Natural killer cell treated with Interleukin-12 subunit alpha and Interleukin-12 subunit beta and Interleukin-15 and Interleukin-18, amount 100 ng/mL, for 72 hours (primary cell): ENCODE data around the gene CPNE8. TPM values are rescaled to one million over a fixed set of nuclear protein-coding genes. Genes with fewer than 3 reads are reported as not detected.
A peak's percentile ranks its signal among the peaks of the same experiment; 100 is the strongest.
"Not testable (repeated sequence)": the region's sequence is repeated elsewhere in the genome, so short reads cannot be mapped to it uniquely, and the experiment has no call there.

Source experiments
- ATAC-seq, 2 donors: fragments of 150-1000 bp; cut with Tn5 transposase in 1 of 2; sonication (Bioruptor Pico), chemical (Tn5 transposase) in 1 of 2; 2 replicates each; pipeline ENCODE4 v1.10.0; 2021
- DNase-seq: peaks from one replicate; pipeline ENCODE4 v3.0.0; 2022; ENCODE audit warnings: low spot score
- H3K27ac Mint-ChIP-seq, 2 donors: 1 replicate in 1 of 2; 2 replicates in 1 of 2; pipeline ENCODE4 v1.8.0; 2022; ENCODE audit warnings: mixed read lengths in 2 of 2, mild to moderate bottlenecking in 1 of 2, moderate library complexity in 1 of 2
- H3K27me3 Mint-ChIP-seq, 2 donors: 1 replicate in 1 of 2; 2 replicates in 1 of 2; pipeline ENCODE4 v1.8.0; 2022; ENCODE audit warnings: mixed read lengths in 2 of 2
- H3K36me3 Mint-ChIP-seq: one replicate; pipeline ENCODE4 v1.8.0; 2022; ENCODE audit warnings: mixed read lengths
- H3K4me1 Mint-ChIP-seq, 2 donors: 1 replicate in 1 of 2; 2 replicates in 1 of 2; pipeline ENCODE4 v1.8.0; 2022; ENCODE audit warnings: low read depth in 2 of 2, mixed read lengths in 2 of 2, mild to moderate bottlenecking in 1 of 2
- H3K4me3 Mint-ChIP-seq: one replicate; pipeline ENCODE4 v1.8.0; 2022; ENCODE audit warnings: mixed read lengths
- H3K9me3 Mint-ChIP-seq: 2 replicates; pipeline ENCODE4 v1.8.0; 2022; ENCODE audit warnings: mixed read lengths
- total RNA-seq, 2 donors: library from RNA; stranded (reverse); gene quantifications; one replicate each; pipeline ENCODE4 v1.2.3, GENCODE V29; 2022

The CPNE8 gene
- total RNA-seq, 2 donors from 2014 or later: 5.5 to 9.2 TPM

DNA sequence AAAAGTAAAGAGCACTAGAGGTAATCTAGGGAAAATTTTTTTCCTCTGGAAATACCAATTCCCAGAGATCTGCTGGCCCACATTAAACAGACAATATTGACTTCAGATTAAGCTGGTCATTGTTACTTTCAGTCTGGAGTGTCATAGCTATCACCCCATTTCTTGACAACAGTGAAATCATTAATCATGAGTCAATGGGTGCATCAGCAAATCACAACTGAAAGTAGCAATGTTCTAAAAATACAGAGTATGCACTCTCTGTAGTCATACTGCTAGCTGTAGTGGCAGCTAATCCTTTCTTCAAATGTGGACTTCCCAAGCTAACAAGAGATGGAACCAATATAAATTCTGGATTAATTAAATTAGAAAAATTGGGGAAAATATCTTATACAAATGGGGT, 129.9 kb downstream of the CPNE8 start:
- no peak overlapping the region for H3K27ac Mint-ChIP-seq
- no peaks in the 10 kb centered on the region for H3K27me3 Mint-ChIP-seq
- peaks cover 10% of the 10 kb centered on the region for H3K9me3 Mint-ChIP-seq
- H3K4me3 Mint-ChIP-seq: no peak overlapping the region
- ATAC-seq (peak in 1 of 2 donors; percentile 55), DNase-seq (no peak)
- peaks cover 8% of the 10 kb centered on the region for H3K36me3 Mint-ChIP-seq
- H3K4me1 Mint-ChIP-seq: peaks cover 4 to 7% of the 10 kb centered on the region in 2 donors

DNA sequence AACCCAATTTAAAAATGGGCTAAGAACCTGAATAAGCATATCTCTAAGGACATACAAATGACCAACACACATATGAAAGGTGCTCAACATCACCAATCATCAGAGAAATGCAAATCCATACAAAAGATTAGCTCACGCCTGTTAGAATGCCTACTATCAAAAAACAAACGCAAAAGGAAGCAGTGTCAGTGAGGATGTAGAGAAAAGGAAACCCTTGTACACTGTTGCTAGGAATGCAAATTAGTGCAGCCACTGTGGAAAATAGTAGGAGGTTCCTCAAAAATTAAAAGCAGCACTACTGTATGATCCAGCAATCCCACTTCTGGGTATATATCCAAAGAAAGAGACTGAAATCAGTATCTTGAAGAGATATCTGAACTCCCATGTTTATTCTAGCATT, 133.0 kb downstream of the CPNE8 start:
- no peak for DNase-seq
- no peak overlapping the region for H3K27ac Mint-ChIP-seq
- H3K36me3 Mint-ChIP-seq: no peaks in the 10 kb centered on the region
- ATAC-seq: no peak
- no peaks in the 10 kb centered on the region for H3K27me3 Mint-ChIP-seq
- H3K4me1 Mint-ChIP-seq: peaks cover 4 to 7% of the 10 kb centered on the region in 2 donors
- H3K9me3 Mint-ChIP-seq: no peaks in the 10 kb centered on the region
- H3K4me3 Mint-ChIP-seq: no peak overlapping the region

DNA sequence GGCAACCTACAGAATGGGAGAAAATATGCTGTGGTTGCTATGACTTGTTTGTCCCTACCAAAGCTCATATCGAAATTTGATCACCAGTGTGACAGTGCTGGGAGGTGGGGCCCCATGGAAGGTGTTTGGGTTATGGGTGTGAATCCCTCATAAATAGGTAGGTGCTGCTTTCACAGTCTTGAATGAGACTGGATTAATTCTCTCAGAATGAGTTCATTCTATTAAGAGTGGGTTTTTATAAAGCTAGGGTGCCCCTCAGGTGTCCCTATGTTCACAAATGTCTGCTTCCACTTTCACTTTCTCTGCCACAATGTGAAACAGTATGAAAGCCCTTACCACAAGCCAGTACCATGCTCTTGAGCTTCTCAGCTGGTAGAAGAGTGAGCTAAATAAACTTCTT, 133.5 kb downstream of the CPNE8 start:
- H3K4me3 Mint-ChIP-seq: peak overlapping the region; percentile 51
- H3K9me3 Mint-ChIP-seq: no peaks in the 10 kb centered on the region
- ATAC-seq: peak; percentile 84 to 86
- no peak for DNase-seq
- H3K36me3 Mint-ChIP-seq: no peaks in the 10 kb centered on the region
- peaks cover 4 to 7% of the 10 kb centered on the region in 2 donors for H3K4me1 Mint-ChIP-seq
- peak overlapping the region; percentile 35 to 50 for H3K27ac Mint-ChIP-seq
- no peaks in the 10 kb centered on the region for H3K27me3 Mint-ChIP-seq

DNA sequence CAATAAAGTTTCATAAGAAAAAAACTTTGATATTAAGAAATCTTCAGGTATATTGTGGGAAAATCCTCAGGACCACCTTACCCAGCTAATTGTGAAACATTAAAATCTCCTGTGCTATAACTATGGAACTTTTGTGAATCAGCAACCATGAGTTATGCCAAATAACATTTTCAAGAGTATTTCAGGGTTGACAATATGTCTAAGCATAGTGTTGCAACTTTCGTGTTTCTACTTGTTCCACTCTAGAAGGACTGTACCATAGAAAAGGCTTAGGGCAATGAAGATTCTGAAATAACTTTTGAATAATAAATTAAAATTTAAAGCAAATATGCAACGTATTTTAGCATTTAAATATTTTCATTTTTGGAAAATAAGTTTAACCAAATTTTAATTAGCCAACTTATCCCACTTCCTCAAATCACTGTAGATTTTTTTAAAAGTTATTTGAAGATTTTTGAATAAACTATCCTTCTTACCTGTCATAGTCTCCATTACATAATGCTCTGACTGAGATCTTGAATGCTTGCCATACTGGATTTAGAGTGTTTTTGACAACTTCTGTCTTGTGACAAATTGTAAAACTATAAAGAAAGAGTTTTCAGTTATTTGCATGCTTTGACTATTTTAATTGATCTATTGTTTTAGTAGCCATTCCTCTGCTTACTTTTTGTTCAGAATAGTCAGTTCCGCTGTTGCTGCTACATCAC, 143.6 kb downstream of the CPNE8 start:
- ATAC-seq (no peak), DNase-seq (no peak)
- H3K27ac Mint-ChIP-seq: no peak overlapping the region
- no peak overlapping the region for H3K4me3 Mint-ChIP-seq
- H3K36me3 Mint-ChIP-seq: peaks cover 10% of the 10 kb centered on the region
- H3K4me1 Mint-ChIP-seq: no peaks in the 10 kb centered on the region
- H3K9me3 Mint-ChIP-seq: peaks cover 3% of the 10 kb centered on the region
- no peaks in the 10 kb centered on the region for H3K27me3 Mint-ChIP-seq

DNA sequence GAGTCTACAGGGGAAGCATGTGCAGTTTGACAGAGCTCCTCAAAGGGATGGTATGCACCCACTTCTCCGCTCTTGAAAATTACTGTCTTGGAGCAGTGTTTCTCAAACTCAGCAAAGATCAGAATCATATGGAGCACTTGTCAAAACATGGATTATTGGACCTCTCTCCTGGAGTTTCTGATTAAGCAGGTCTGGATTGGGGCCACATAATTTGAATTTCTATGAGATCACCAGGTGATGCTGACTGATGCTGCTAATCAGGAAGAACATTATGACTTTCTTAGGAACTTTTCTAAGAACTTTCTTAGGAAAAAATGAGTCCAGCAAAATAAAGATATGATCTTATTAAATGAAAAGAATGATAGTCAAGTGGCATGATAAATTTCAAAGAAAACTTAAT, 144.3 kb downstream of the CPNE8 start:
- H3K9me3 Mint-ChIP-seq: peaks cover 3% of the 10 kb centered on the region
- H3K4me1 Mint-ChIP-seq: no peaks in the 10 kb centered on the region
- no peak overlapping the region for H3K27ac Mint-ChIP-seq
- H3K4me3 Mint-ChIP-seq: no peak overlapping the region
- H3K27me3 Mint-ChIP-seq: no peaks in the 10 kb centered on the region
- H3K36me3 Mint-ChIP-seq: peaks cover 10% of the 10 kb centered on the region
- DNase-seq (no peak), ATAC-seq (no peak)

DNA sequence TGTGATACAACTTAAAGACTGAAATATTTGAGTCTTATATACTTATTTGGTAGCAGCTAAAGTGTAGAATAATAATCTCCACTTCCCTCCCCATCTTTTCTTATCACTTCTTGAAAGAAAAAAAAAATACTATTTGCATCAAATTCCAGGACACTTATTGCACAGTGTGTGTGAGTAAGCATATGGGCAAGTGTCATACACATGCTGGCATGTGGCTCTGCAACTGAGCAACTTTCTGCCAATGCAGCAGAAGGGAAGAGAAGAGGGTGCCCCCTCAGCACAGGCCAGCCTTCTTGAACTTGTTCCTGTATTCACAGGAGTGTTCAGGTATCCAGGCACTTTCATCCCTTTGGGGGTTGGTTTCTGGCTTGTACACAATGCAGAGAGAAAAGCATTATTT, 145.8 kb downstream of the CPNE8 start:
- no peak overlapping the region for H3K4me3 Mint-ChIP-seq

DNA sequence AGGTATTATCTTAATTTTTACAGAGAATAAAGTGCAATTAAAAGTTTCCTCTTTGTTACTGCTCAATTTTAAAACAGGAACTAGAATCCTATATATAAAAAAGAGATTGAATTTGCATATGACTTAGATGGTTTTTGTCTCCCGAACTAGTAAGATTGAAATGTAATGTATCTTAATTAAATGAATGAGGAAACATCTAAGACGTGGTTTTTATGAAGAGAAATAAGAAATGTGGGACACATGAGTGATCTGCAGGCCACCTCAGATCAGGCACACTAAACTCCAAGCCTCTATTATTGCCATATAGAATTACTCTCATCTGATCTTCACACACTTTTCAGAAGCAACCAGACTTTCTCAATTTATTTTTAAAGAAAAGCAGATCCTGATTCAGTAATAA, 158.6 kb downstream of the CPNE8 start:
- no peaks in the 10 kb centered on the region for H3K4me1 Mint-ChIP-seq
- H3K27ac Mint-ChIP-seq: no peak overlapping the region
- ATAC-seq (no peak), DNase-seq (no peak)
- no peak overlapping the region for H3K4me3 Mint-ChIP-seq
- H3K27me3 Mint-ChIP-seq: no peaks in the 10 kb centered on the region
- H3K36me3 Mint-ChIP-seq: no peaks in the 10 kb centered on the region
- H3K9me3 Mint-ChIP-seq: peaks cover 5% of the 10 kb centered on the region

More for the DNA sequence above, 145.8 kb downstream of the CPNE8 start:
- Mint-ChIP-seq H3K4me1 (no peaks in the 10 kb centered on the region), H3K27me3 (no peaks in the 10 kb centered on the region), H3K9me3 (peaks cover 3% of the 10 kb centered on the region), H3K36me3 (peaks cover 10% of the 10 kb centered on the region), H3K27ac (no peak overlapping the region)
- DNase-seq: no peak
- no peak for ATAC-seq

DNA sequence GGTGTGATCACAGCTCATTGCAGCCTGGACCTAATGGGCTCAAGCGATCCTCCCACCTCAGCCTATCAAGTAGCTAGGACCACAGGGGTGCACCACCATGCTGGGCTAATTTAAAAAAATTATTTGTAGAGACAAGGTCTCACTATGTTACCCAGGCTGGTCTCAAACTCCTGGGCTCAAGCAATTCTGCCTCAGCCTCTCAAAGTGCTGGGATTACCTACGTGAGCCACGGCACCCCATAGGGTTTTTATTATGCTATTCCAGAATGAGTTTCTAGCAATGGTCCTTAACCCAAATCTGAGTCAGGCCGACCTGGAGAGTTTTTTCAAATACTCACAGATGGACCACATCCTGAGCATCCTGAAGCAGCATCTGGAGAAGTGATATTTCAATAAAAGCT, 159.8 kb downstream of the CPNE8 start:
- Mint-ChIP-seq H3K4me1 (no peaks in the 10 kb centered on the region), H3K36me3 (no peaks in the 10 kb centered on the region), H3K4me3 (no peak overlapping the region), H3K27me3 (no peaks in the 10 kb centered on the region), H3K27ac (no peak overlapping the region), H3K9me3 (peaks cover 5% of the 10 kb centered on the region)
- DNase-seq (no peak), ATAC-seq (no peak)

DNA sequence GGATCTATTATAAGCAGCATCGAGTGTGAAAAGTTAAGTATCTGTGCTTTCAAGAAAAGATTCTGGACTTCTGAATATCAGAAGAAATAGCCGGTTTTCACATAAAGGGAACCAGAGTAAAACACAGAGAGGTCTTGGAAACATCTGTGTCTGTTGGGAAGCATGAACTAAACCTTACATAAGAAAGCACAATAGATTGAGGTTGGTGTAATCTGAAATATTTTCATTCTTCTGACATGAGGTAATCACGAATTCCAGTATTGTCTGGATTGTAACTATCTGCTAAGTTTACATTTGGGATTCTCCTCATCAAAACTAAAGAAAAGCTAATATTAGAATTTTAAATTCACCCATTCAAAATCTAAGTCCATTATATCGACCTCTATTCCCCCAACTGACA, 161.3 kb downstream of the CPNE8 start:
- H3K4me3 Mint-ChIP-seq: no peak overlapping the region
- no peaks in the 10 kb centered on the region for H3K36me3 Mint-ChIP-seq

DNA sequence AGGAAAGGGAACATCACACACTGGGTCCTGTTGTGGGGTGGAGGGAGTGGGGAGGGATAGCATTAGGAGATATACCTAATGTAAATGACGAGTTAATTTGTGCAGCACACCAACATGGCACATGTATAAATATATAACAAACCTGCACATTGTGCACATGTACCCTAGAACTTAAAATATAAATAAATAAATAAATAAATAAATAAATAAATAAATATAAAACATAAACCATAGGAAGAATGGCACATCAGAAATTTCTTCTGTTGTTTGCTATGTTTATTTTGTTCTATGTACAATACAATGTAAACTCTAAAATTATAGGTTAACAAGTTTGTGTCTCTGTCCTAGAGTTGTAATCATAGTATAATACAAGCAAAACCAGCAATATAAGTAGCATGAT, 162.9 kb downstream of the CPNE8 start:
- not testable (repeated sequence) for H3K27me3 Mint-ChIP-seq, H3K9me3 Mint-ChIP-seq, H3K27ac Mint-ChIP-seq, H3K36me3 Mint-ChIP-seq, H3K4me3 Mint-ChIP-seq, H3K4me1 Mint-ChIP-seq, DNase-seq, ATAC-seq

More for the DNA sequence above, 161.3 kb downstream of the CPNE8 start:
- DNase-seq: no peak
- no peak for ATAC-seq
- Mint-ChIP-seq H3K9me3 (no peaks in the 10 kb centered on the region), H3K4me1 (no peaks in the 10 kb centered on the region), H3K27me3 (no peaks in the 10 kb centered on the region), H3K27ac (no peak overlapping the region)

DNA sequence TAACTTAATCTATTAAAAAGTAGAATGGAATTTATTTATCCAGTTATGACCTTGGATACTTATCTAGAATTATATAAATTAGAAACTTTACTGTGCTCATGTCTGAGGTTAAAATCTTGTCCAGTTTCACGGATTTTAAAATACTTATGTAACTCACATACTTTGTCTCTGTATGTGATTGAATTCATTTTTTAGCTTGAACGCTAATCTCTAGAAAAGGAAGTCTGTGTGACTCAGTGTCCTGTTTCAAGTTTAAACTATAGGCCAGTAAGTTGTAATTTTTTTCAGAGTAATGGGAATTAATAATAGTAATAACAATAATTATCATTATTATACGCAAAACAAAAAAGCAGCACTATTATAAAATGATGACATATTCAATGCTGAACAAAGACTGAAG, 168.6 kb downstream of the CPNE8 start:
- H3K27me3 Mint-ChIP-seq: no peaks in the 10 kb centered on the region
- no peaks in the 10 kb centered on the region for H3K36me3 Mint-ChIP-seq

DNA sequence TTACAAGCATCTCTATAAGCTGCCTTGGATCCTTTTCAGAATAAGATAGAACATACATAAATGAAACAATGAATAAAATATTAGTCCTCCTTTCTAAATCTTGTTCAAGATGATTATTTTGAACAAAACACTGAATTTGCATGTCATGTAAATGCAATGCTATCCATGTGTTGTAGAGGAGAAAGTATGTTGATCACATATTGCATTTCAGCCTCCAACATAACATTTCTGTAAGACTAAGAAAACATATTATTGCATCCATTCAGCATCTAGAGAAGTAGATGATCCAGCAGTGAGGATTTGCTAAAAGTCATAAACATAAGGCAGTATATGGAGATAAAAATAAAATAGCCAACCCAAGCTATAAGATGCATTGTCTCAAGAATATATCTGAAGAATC, 172.6 kb downstream of the CPNE8 start:
- no peaks in the 10 kb centered on the region for H3K36me3 Mint-ChIP-seq
- no peaks in the 10 kb centered on the region for H3K4me1 Mint-ChIP-seq

More for the DNA sequence above, 168.6 kb downstream of the CPNE8 start:
- ATAC-seq (no peak), DNase-seq (no peak)
- Mint-ChIP-seq H3K27ac (no peak overlapping the region), H3K4me3 (no peak overlapping the region), H3K4me1 (no peaks in the 10 kb centered on the region), H3K9me3 (no peaks in the 10 kb centered on the region)

DNA sequence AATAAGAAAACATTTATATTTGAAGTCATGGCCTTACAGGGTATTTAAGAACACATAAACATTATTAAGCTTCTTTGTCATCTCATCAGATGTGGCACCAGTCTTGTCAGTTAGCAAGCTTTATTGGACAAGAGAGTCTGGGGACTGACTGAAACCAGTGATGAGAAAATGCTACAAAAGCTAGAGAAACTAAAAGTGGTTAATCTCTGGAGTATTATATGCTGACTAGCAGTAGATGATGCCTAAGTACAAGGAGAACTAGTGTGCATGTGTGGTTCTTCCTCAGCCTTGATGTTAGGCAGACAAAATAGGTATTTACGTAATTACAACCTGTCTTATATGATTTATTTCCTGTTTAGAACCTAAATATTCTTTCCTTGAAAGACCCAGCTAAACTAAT, 176.5 kb downstream of the CPNE8 start:
- Mint-ChIP-seq H3K27ac (no peak overlapping the region), H3K36me3 (no peaks in the 10 kb centered on the region), H3K9me3 (no peaks in the 10 kb centered on the region), H3K4me3 (no peak overlapping the region), H3K27me3 (no peaks in the 10 kb centered on the region), H3K4me1 (no peaks in the 10 kb centered on the region)
- DNase-seq (no peak), ATAC-seq (no peak)

More for the DNA sequence above, 172.6 kb downstream of the CPNE8 start:
- ATAC-seq (no peak), DNase-seq (no peak)
- Mint-ChIP-seq H3K4me3 (no peak overlapping the region), H3K27me3 (no peaks in the 10 kb centered on the region), H3K9me3 (no peaks in the 10 kb centered on the region), H3K27ac (no peak overlapping the region)

DNA sequence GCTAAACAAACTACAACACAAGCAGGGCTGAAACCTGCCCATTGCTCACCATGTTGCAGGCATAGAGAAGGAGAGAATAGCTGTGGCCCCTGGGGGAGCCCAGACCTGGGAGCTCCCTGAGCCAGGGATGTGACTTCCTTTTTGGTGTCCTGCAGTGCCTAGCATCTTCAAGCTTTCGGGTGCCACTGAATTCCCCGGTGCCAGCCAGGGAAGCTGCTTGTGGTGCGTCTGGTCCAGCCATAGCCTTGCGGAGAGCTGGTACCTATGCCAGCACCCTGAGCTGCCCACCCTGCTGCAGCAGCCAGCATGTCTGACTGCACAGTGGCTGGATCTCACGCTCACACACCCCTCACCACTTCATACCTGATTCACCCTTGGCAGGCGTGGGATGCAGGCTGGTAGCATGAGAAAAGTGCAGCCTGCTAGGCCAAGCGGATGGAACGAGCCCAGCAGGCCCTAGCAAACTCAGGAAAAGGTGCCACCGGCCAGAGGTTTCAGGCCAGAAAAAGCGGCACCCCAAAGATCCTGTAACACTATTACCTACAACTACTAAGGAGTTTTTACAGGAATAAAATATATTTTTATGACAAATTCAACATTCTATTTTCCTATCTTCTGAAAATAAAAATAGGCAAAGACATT, 183.7 kb downstream of the CPNE8 start:
- no peak overlapping the region for H3K4me3 Mint-ChIP-seq
- H3K36me3 Mint-ChIP-seq: peaks cover 5% of the 10 kb centered on the region
- peaks cover 1% of the 10 kb centered on the region for H3K9me3 Mint-ChIP-seq
- no peaks in the 10 kb centered on the region for H3K4me1 Mint-ChIP-seq
- H3K27me3 Mint-ChIP-seq: no peaks in the 10 kb centered on the region
- no peak overlapping the region for H3K27ac Mint-ChIP-seq
- no peak for DNase-seq
- no peak for ATAC-seq
